Mesenchymal stem cell (in vitro differentiated cells and primary cell): ENCODE measurements around the gene GABBR2.

ENCODE experiments used
- DNase-seq: peaks from one replicate; pipeline ENCODE4 v3.0.0-alpha.2; 2013
- H2AFZ ChIP-seq: one replicate; pipeline ENCODE4 v1.6.1; 2013; ENCODE audit warnings: low read depth, mild to moderate bottlenecking, control low read depth, inconsistent platforms, low read length, moderate library complexity
- H2AK5ac ChIP-seq: 2 replicates; pipeline ENCODE4 v1.6.1; 2013; ENCODE audit warnings: low read length, moderate library complexity, mild to moderate bottlenecking, inconsistent platforms; ENCODE audit not compliant: severe bottlenecking
- H2BK120ac ChIP-seq: one replicate; pipeline ENCODE4 v1.6.1; 2013; ENCODE audit warnings: low read depth, mild to moderate bottlenecking, inconsistent platforms, low read length, moderate library complexity
- H2BK12ac ChIP-seq, 2 experiments: one replicate each; pipeline ENCODE4 v1.6.1; 2013; ENCODE audit warnings: inconsistent platforms in 2 of 2, low read length in 2 of 2, mild to moderate bottlenecking in 2 of 2, moderate library complexity in 2 of 2, control low read depth in 1 of 2
- H2BK15ac ChIP-seq: one replicate; pipeline ENCODE4 v1.6.1; 2013; ENCODE audit warnings: mild to moderate bottlenecking, low read depth, inconsistent platforms; ENCODE audit not compliant: poor library complexity, severe bottlenecking
- H2BK5ac ChIP-seq: 2 replicates; pipeline ENCODE4 v1.6.1; 2013; ENCODE audit warnings: low read depth, mild to moderate bottlenecking, low read length, control low read depth, inconsistent platforms; ENCODE audit not compliant: poor library complexity, severe bottlenecking
- H3K14ac ChIP-seq, 2 experiments: one replicate each; pipeline ENCODE4 v1.6.1; 2013; ENCODE audit warnings: inconsistent platforms in 2 of 2, low read length in 2 of 2, control low read depth in 1 of 2, mild to moderate bottlenecking in 1 of 2, moderate library complexity in 1 of 2
- H3K18ac ChIP-seq, 2 experiments: one replicate each; pipeline ENCODE4 v1.6.1; 2013; ENCODE audit warnings: inconsistent platforms in 2 of 2, low read length in 2 of 2, control low read depth in 1 of 2, low read depth in 1 of 2, mild to moderate bottlenecking in 1 of 2
- H3K23ac ChIP-seq, 2 experiments: one replicate each; pipeline ENCODE4 v1.6.1; 2013; ENCODE audit warnings: inconsistent platforms in 2 of 2, low read length in 2 of 2, mild to moderate bottlenecking in 2 of 2, moderate library complexity in 2 of 2, control low read depth in 1 of 2
- H3K27ac ChIP-seq: 2 replicates; pipeline ENCODE4 v1.5.1; 2013; ENCODE audit warnings: mild to moderate bottlenecking, moderate library complexity, low read length, control low read depth, inconsistent platforms; ENCODE audit not compliant: poor library complexity, severe bottlenecking
- H3K27me3 ChIP-seq, 2 experiments: 2 replicates each; pipeline versions ENCODE4 v1.6.1 to v1.7.0; 2013; ENCODE audit warnings: low read length in 2 of 2, mild to moderate bottlenecking in 2 of 2, moderate library complexity in 2 of 2, control low read depth in 1 of 2, inconsistent platforms in 1 of 2; ENCODE audit not compliant: control insufficient read depth in 1 of 2, insufficient read depth in 1 of 2
- H3K36me3 ChIP-seq, 2 experiments: 2 replicates each; pipeline versions ENCODE4 v1.6.1 to v1.7.0; 2013; ENCODE audit warnings: low read length in 2 of 2, control low read depth in 1 of 2, inconsistent platforms in 1 of 2, low read depth in 1 of 2, mild to moderate bottlenecking in 1 of 2; ENCODE audit not compliant: insufficient read depth in 2 of 2, control insufficient read depth in 1 of 2
- H3K4ac ChIP-seq, 2 experiments: one replicate each; pipeline ENCODE4 v1.6.1; 2013; ENCODE audit warnings: inconsistent platforms in 2 of 2, low read length in 2 of 2, mild to moderate bottlenecking in 2 of 2, moderate library complexity in 2 of 2, control low read depth in 1 of 2, low read depth in 1 of 2
- H3K4me1 ChIP-seq: 2 replicates; pipeline ENCODE4 v1.6.1; 2013; ENCODE audit warnings: low read depth, low read length, control low read depth; ENCODE audit not compliant: control insufficient read depth, insufficient read depth
- H3K4me2 ChIP-seq: 2 replicates; pipeline ENCODE4 v1.6.1; 2013; ENCODE audit warnings: low read length, mild to moderate bottlenecking, inconsistent platforms; ENCODE audit not compliant: poor library complexity, severe bottlenecking
- H3K4me3 ChIP-seq, 2 experiments: 2 replicates each; pipeline versions ENCODE4 v1.5.1 to v1.7.0; 2013; ENCODE audit warnings: low read length in 2 of 2, mild to moderate bottlenecking in 2 of 2, control low read depth in 1 of 2, low read depth in 1 of 2; ENCODE audit not compliant: insufficient read depth in 1 of 2
- H3K79me1 ChIP-seq: replicated peaks from 2 replicates; pipeline ENCODE4 v1.6.1; 2013; ENCODE audit warnings: mild to moderate bottlenecking, control low read depth, low read length, inconsistent platforms; ENCODE audit not compliant: poor library complexity, severe bottlenecking
- H3K9ac ChIP-seq: 2 replicates; pipeline ENCODE4 v1.7.0; 2013; ENCODE audit warnings: mild to moderate bottlenecking, low read length, moderate library complexity
- H3K9me3 ChIP-seq: 2 replicates; pipeline ENCODE4 v1.7.0; 2013; ENCODE audit warnings: mild to moderate bottlenecking, low read length; ENCODE audit not compliant: control insufficient read depth
- H4K8ac ChIP-seq: one replicate; pipeline ENCODE4 v1.6.1; 2013; ENCODE audit warnings: inconsistent platforms, mild to moderate bottlenecking, low read length, moderate library complexity
- H4K91ac ChIP-seq: one replicate; pipeline ENCODE4 v1.6.1; 2013; ENCODE audit warnings: mild to moderate bottlenecking, low read length, inconsistent platforms
- whole genome bisulfite sequencing: methylation state at CpG from one replicate; pipeline ENCODE4 v1.1.7; 2013; ENCODE audit warnings: mixed read lengths; 5-methylcytosine and 5-hydroxymethylcytosine counted together

GABBR2 gene

DNA sequence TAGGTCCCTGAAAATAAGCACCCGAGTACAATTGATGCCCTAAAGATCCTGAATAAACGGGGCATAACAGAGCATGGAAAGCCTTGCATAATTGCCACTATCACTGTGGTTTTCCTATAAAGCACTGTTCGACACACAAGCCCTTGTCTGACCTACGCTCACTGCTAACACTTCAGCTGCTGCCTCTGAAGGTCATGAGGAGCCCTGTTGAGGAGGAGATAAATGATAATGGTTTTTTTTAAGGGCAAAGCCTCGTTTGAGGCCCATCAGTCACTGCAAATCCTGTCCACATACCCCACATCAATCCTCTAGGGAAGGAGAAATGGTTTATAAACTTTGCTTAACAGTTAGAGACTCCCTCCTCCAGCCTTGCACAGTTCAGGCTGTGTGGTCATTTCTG lies 35.1 kb downstream of the GABBR2 start:
- no peak overlapping the region for H2BK120ac ChIP-seq
- no peak for DNase-seq
- no peak overlapping the region for H3K4me2 ChIP-seq
- no peak overlapping the region for H3K14ac ChIP-seq
- no peaks in the 10 kb centered on the region for H3K36me3 ChIP-seq
- H3K27me3 ChIP-seq: peaks cover 21 to 28% of the 10 kb centered on the region in 2 experiments
- H2BK15ac ChIP-seq: no peak overlapping the region
- no peak overlapping the region for H3K23ac ChIP-seq
- no peaks in the 10 kb centered on the region for H3K79me1 ChIP-seq
- no peak overlapping the region for H3K9ac ChIP-seq
- peaks cover 17% of the 10 kb centered on the region for H3K9me3 ChIP-seq
- H3K4me3 ChIP-seq: no peak overlapping the region
- H4K8ac ChIP-seq: no peak overlapping the region
- no peak overlapping the region for H4K91ac ChIP-seq
- no peak overlapping the region for H3K4ac ChIP-seq
- H2AFZ ChIP-seq: no peak overlapping the region
- H3K27ac ChIP-seq: no peak overlapping the region
- no peak overlapping the region for H3K18ac ChIP-seq
- H2BK5ac ChIP-seq: no peak overlapping the region
- H3K4me1 ChIP-seq: no peaks in the 10 kb centered on the region
- WGBS: 76% methylated on average over 4 of the region's 5 CpGs
- H2BK12ac ChIP-seq: no peak overlapping the region
- H2AK5ac ChIP-seq: no peak overlapping the region

GRCh38 chr9:98667005-98667640 lies 41.6 kb downstream of the GABBR2 start:
- H3K9ac ChIP-seq: no peak overlapping the region
- no peaks in the 10 kb centered on the region for H3K9me3 ChIP-seq
- H3K18ac ChIP-seq: no peak overlapping the region
- no peaks in the 10 kb centered on the region for H3K36me3 ChIP-seq
- no peak overlapping the region for H2BK120ac ChIP-seq
- H3K27ac ChIP-seq: no peak overlapping the region
- no peak overlapping the region for H3K23ac ChIP-seq
- no peak overlapping the region for H3K4me3 ChIP-seq
- H3K27me3 ChIP-seq: peaks cover 12 to 21% of the 10 kb centered on the region in 2 experiments
- H3K4me2 ChIP-seq: no peak overlapping the region
- H4K8ac ChIP-seq: no peak overlapping the region
- no peak overlapping the region for H2BK5ac ChIP-seq
- no peak overlapping the region for H2BK15ac ChIP-seq
- H2AK5ac ChIP-seq: no peak overlapping the region
- H3K79me1 ChIP-seq: no peaks in the 10 kb centered on the region
- no peak overlapping the region for H2AFZ ChIP-seq
- no peak overlapping the region for H2BK12ac ChIP-seq
- WGBS: 83% methylated on average over 4 of the region's 4 CpGs
- no peak overlapping the region for H3K14ac ChIP-seq
- H4K91ac ChIP-seq: no peak overlapping the region
- no peak for DNase-seq
- H3K4ac ChIP-seq: no peak overlapping the region
- no peaks in the 10 kb centered on the region for H3K4me1 ChIP-seq

GRCh38 chr9:98665501-98665900 lies 43.2 kb downstream of the GABBR2 start:
- Histone ChIP-seq H3K27me3 (peaks cover 12 to 21% of the 10 kb centered on the region in 2 experiments), H2BK15ac (no peak overlapping the region), H3K4me1 (no peaks in the 10 kb centered on the region), H3K4me3 (no peak overlapping the region), H3K79me1 (no peaks in the 10 kb centered on the region), H3K23ac (no peak overlapping the region), H2BK120ac (no peak overlapping the region), H3K18ac (no peak overlapping the region), H2BK5ac (no peak overlapping the region), H2AK5ac (no peak overlapping the region), H3K9ac (no peak overlapping the region), H3K14ac (no peak overlapping the region), H4K8ac (no peak overlapping the region), H3K4me2 (no peak overlapping the region), H3K4ac (no peak overlapping the region), H3K36me3 (no peaks in the 10 kb centered on the region), H2BK12ac (no peak overlapping the region), H3K9me3 (no peaks in the 10 kb centered on the region), H4K91ac (no peak overlapping the region), H3K27ac (no peak overlapping the region), H2AFZ (no peak overlapping the region)
- WGBS: 71% methylated on average over 4 of the region's 4 CpGs
- no peak for DNase-seq

GRCh38 chr9:98660541-98660940 lies 48.2 kb downstream of the GABBR2 start:
- Histone ChIP-seq H3K18ac (no peak overlapping the region), H2AFZ (no peak overlapping the region), H3K79me1 (no peaks in the 10 kb centered on the region), H4K91ac (no peak overlapping the region), H2BK15ac (no peak overlapping the region), H3K14ac (no peak overlapping the region), H2AK5ac (no peak overlapping the region), H2BK5ac (no peak overlapping the region), H3K4me3 (no peak overlapping the region), H3K4ac (no peak overlapping the region), H3K27ac (no peak overlapping the region), H3K9ac (no peak overlapping the region), H3K36me3 (no peaks in the 10 kb centered on the region), H4K8ac (no peak overlapping the region), H2BK12ac (no peak overlapping the region), H3K9me3 (no peaks in the 10 kb centered on the region), H3K27me3 (peaks cover 6 to 14% of the 10 kb centered on the region in 2 experiments), H3K4me1 (no peaks in the 10 kb centered on the region), H2BK120ac (no peak overlapping the region), H3K4me2 (no peak overlapping the region), H3K23ac (no peak overlapping the region)
- DNase-seq: no peak
- WGBS: 79% methylated on average over 4 of the region's 4 CpGs
